Tibial nerve (tissue), 4 donors: ENCODE results near the gene KRT33B.

ENCODE experiments used
- EP300 ChIP-seq, 2 donors: sonication (generic); formaldehyde crosslinking; IDR thresholded peaks; one replicate each; pipeline ENCODE4 v1.6.1; 2017; ENCODE audit warnings: antibody characterized with exemption in 2 of 2, mild to moderate bottlenecking in 1 of 2
- POLR2A ChIP-seq, 2 donors: fragments of 450-650 bp; IDR thresholded peaks; one replicate each; pipeline ENCODE4 v1.6.1; 2017; ENCODE audit warnings: antibody characterized with exemption in 2 of 2, mild to moderate bottlenecking in 2 of 2, moderate library complexity in 2 of 2
- TF ChIP-seq, protein P1 (sequence below), 5 experiments: fragments of 200-600 bp in 3 of 5; fragments of 450-650 bp in 2 of 5; sonication (generic) in 3 of 5; IDR thresholded peaks; one replicate each; pipeline ENCODE4 v1.5.1; 2016 to 2019; ENCODE audit warnings: antibody characterized with exemption in 5 of 5, mild to moderate bottlenecking in 3 of 5, moderate library complexity in 2 of 5

DNA sequence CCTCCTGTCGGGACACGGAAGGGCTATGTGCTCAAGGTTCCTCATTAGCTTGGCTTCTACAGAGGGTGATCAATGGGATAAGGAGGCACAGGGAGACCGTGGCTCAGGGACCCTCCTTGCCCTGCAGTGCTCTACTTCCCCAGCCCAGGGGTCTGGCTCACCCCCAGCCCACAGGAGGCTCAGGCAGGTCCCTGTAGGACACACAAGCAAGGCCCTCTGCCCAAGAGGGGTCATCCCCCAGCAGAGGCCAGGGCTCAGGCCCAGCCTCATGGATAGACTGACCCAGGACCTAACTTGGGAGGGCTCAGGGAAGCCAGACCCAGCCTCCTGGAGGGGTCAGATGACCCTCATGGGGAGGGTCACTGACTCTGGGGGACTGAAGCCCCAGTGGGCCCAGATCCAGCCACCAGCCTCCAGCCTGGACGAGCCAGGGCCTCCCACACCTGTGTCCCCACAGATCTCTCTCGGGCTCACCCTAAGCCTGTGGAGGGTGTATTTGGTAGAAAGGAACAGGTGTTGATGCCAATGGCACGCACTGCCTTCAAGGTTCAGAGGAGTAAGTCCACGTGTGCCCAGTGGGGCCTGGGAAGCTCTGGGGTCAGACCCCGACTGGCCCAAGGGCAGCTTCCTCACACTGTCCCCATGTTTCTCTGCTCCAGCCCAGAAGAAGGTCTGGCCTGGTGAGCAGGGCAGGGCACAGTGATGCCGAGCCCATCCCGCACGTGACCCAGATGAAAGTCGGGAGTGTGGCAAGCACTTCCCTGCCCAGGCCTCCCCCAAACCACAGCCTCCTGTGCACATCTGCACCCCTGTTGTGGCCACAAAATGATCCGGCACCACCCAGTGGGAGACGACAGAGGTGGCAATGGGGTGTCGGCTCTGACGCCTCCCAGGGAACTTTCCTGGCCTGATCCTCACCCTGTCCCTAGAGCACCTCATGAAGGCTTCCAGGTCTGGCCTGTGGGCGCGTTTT lies 43.2 kb downstream of the KRT33B start:
- no peak for TF ChIP-seq POLR2A (IDR thresholded peaks at IDR 0.05)
- TF ChIP-seq, protein P1, sequence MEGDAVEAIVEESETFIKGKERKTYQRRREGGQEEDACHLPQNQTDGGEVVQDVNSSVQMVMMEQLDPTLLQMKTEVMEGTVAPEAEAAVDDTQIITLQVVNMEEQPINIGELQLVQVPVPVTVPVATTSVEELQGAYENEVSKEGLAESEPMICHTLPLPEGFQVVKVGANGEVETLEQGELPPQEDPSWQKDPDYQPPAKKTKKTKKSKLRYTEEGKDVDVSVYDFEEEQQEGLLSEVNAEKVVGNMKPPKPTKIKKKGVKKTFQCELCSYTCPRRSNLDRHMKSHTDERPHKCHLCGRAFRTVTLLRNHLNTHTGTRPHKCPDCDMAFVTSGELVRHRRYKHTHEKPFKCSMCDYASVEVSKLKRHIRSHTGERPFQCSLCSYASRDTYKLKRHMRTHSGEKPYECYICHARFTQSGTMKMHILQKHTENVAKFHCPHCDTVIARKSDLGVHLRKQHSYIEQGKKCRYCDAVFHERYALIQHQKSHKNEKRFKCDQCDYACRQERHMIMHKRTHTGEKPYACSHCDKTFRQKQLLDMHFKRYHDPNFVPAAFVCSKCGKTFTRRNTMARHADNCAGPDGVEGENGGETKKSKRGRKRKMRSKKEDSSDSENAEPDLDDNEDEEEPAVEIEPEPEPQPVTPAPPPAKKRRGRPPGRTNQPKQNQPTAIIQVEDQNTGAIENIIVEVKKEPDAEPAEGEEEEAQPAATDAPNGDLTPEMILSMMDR (IDR thresholded peaks at IDR 0.05), result no peak
- TF ChIP-seq EP300 (IDR thresholded peaks at IDR 0.05), result no peak
